ENCODE measurements around the gene NOS1AP. TPM values are rescaled to one million over a fixed set of nuclear protein-coding genes. Genes with fewer than 3 reads are reported as not detected.
A peak's percentile ranks its signal among the peaks of the same experiment; 100 is the strongest.

The NOS1AP gene
- total and polyA plus RNA-seq, 8 donors: 2.2 to 6.2 (median 3.3) TPM

- Histone ChIP-seq H3K27ac (no peak overlapping the region), H3K9me3 (no peaks in the 10 kb centered on the region), H3K4me3 (no peak overlapping the region), H3K36me3 (no peaks in the 10 kb centered on the region), H3K27me3 (no peaks in the 10 kb centered on the region), H3K4me1 (peaks cover 0 to 45% of the 10 kb centered on the region in 2 donors)
- no peak for TF ChIP-seq CTCF (IDR thresholded peaks at IDR 0.05)
- intact Hi-C loops (cut with DNase I): no loop called here
- no peak for DNase-seq
- no peak for ATAC-seq
Observed at GRCh38 chr1:162233066-162233465, 163.6 kb downstream of the NOS1AP start.

GRCh38 chr1:162233937-162234336, 164.4 kb downstream of the NOS1AP start:
- Histone ChIP-seq H3K27me3 (no peaks in the 10 kb centered on the region), H3K27ac (no peak overlapping the region), H3K4me1 (peaks cover 0 to 45% of the 10 kb centered on the region in 2 donors), H3K36me3 (no peaks in the 10 kb centered on the region), H3K4me3 (no peak overlapping the region), H3K9me3 (no peaks in the 10 kb centered on the region)
- intact Hi-C loops (cut with DNase I): no loop called here
- no peak for TF ChIP-seq CTCF (IDR thresholded peaks at IDR 0.05)
- ATAC-seq (no peak), DNase-seq (no peak)

GRCh38 chr1:162234571-162234970, 165.1 kb downstream of the NOS1AP start:
- intact Hi-C loops (cut with DNase I): no loop called here

GRCh38 chr1:162235241-162235800, 165.8 kb downstream of the NOS1AP start:
- Histone ChIP-seq H3K9me3 (no peaks in the 10 kb centered on the region), H3K36me3 (no peaks in the 10 kb centered on the region), H3K27me3 (no peaks in the 10 kb centered on the region), H3K4me1 (peaks cover 0 to 33% of the 10 kb centered on the region in 2 donors), H3K4me3 (no peak overlapping the region), H3K27ac (peak overlapping the region in 1 of 2 donors; percentile 29)
- ATAC-seq: no peak
- intact Hi-C loops (cut with DNase I): no loop called here
- DNase-seq: no peak
- no peak for TF ChIP-seq CTCF (IDR thresholded peaks at IDR 0.05)

More at GRCh38 chr1:162234571-162234970, 165.1 kb downstream of the NOS1AP start:
- H3K9me3 ChIP-seq: no peaks in the 10 kb centered on the region
- H3K4me1 ChIP-seq: peaks cover 0 to 40% of the 10 kb centered on the region in 2 donors
- no peak overlapping the region for H3K4me3 ChIP-seq
- ATAC-seq (no peak), DNase-seq (no peak)
- H3K27me3 ChIP-seq: no peaks in the 10 kb centered on the region
- H3K27ac ChIP-seq: no peak overlapping the region
- TF ChIP-seq CTCF (IDR thresholded peaks at IDR 0.05): no peak
- no peaks in the 10 kb centered on the region for H3K36me3 ChIP-seq

GRCh38 chr1:162236201-162236600, 166.7 kb downstream of the NOS1AP start:
- H3K9me3 ChIP-seq: no peaks in the 10 kb centered on the region
- peaks cover 0 to 26% of the 10 kb centered on the region in 2 donors for H3K4me1 ChIP-seq
- DNase-seq (no peak), ATAC-seq (peak; percentile 29)
- intact Hi-C loops (cut with DNase I): no loop called here
- H3K27ac ChIP-seq: peak overlapping the region in 1 of 2 donors; percentile 64
- H3K27me3 ChIP-seq: no peaks in the 10 kb centered on the region
- no peak overlapping the region for H3K4me3 ChIP-seq
- no peaks in the 10 kb centered on the region for H3K36me3 ChIP-seq
- no peak for TF ChIP-seq CTCF (IDR thresholded peaks at IDR 0.05)
